GM19467 (cell line): Measurements from ENCODE around the gene CFAP20DC.

Experiments
- ATAC-seq: cut with Tn5 transposase; IDR thresholded peaks from one replicate; pipeline ENCODE4 v1.9.1; 2021; ENCODE audit warnings: mild to moderate bottlenecking, moderate library complexity; ENCODE audit not compliant: unreplicated experiment

CFAP20DC gene

GRCh38 chr3:59027607-59028006, 22.2 kb downstream of the CFAP20DC start:
- no peak for ATAC-seq

GRCh38 chr3:59023612-59024011, 26.2 kb downstream of the CFAP20DC start:
- no peak for ATAC-seq

GRCh38 chr3:59017617-59017984, 32.2 kb downstream of the CFAP20DC start:
- ATAC-seq, result no peak

GRCh38 chr3:59016930-59017616, 32.8 kb downstream of the CFAP20DC start:
- no peak for ATAC-seq

- no peak for ATAC-seq
Observed at GRCh38 chr3:59013611-59014010, 36.2 kb downstream of the CFAP20DC start.

GRCh38 chr3:59006634-59007517, 42.9 kb downstream of the CFAP20DC start:
- ATAC-seq, result no peak

GRCh38 chr3:59001675-59002074, 48.1 kb downstream of the CFAP20DC start:
- no peak for ATAC-seq

GRCh38 chr3:58999774-59000160, 50.1 kb downstream of the CFAP20DC start:
- no peak for ATAC-seq

GRCh38 chr3:58999134-58999773, 50.6 kb downstream of the CFAP20DC start:
- no peak for ATAC-seq

GRCh38 chr3:58998476-58999117, 51.2 kb downstream of the CFAP20DC start:
- ATAC-seq, result no peak

- ATAC-seq, result no peak
Observed at GRCh38 chr3:58996730-58997129, 53.1 kb downstream of the CFAP20DC start.

- no peak for ATAC-seq
Observed at GRCh38 chr3:58994746-58995330, 55.0 kb downstream of the CFAP20DC start.

GRCh38 chr3:58993547-58993946, 56.3 kb downstream of the CFAP20DC start:
- no peak for ATAC-seq

GRCh38 chr3:58991623-58992022, 58.2 kb downstream of the CFAP20DC start:
- ATAC-seq, result no peak

- no peak for ATAC-seq
Observed at GRCh38 chr3:58991026-58991425, 58.8 kb downstream of the CFAP20DC start.

- no peak for ATAC-seq
Observed at GRCh38 chr3:58989955-58990354, 59.9 kb downstream of the CFAP20DC start.

GRCh38 chr3:58989163-58989562, 60.7 kb downstream of the CFAP20DC start:
- ATAC-seq, result no peak

- ATAC-seq, result no peak
Observed at GRCh38 chr3:58988041-58988440, 61.8 kb downstream of the CFAP20DC start.

GRCh38 chr3:58986654-58987053, 63.2 kb downstream of the CFAP20DC start:
- no peak for ATAC-seq

GRCh38 chr3:58979840-58980239, 70.0 kb downstream of the CFAP20DC start:
- no peak for ATAC-seq

GRCh38 chr3:58973796-58974195, 76.0 kb downstream of the CFAP20DC start:
- no peak for ATAC-seq
